Testis (tissue), 3 donors: ENCODE results near the gene ZNF827. TPM values are rescaled to one million over a fixed set of nuclear protein-coding genes. Genes with fewer than 3 reads are reported as not detected.

Experiments used
- DNase-seq: peaks from one replicate; pipeline ENCODE4 v3.0.0-alpha.2; 2019
- H3K27ac ChIP-seq, 2 donors: fragments of 200-600 bp; sonication (generic); one replicate each; pipeline ENCODE4 v1.5.1; 2019
- H3K27me3 ChIP-seq: fragments of 200-600 bp; sonication (generic); one replicate; pipeline ENCODE4 v1.5.1; 2019
- H3K36me3 ChIP-seq: fragments of 200-600 bp; sonication (generic); one replicate; pipeline ENCODE4 v1.5.1; 2017; ENCODE audit warnings: low read depth; ENCODE audit errors: missing control alignments
- H3K4me1 ChIP-seq: fragments of 200-600 bp; sonication (generic); one replicate; pipeline ENCODE4 v1.5.1; 2019
- H3K4me3 ChIP-seq, 2 donors: fragments of 200-600 bp; sonication (generic); one replicate each; pipeline ENCODE4 v1.5.1; 2017 to 2019
- H3K9me3 ChIP-seq: fragments of 200-600 bp; sonication (generic); one replicate; pipeline ENCODE4 v1.5.1; 2017
- POLR2A ChIP-seq: fragments of 450-650 bp; IDR thresholded peaks from one replicate; pipeline ENCODE4 v1.6.1; 2017; ENCODE audit warnings: antibody characterized with exemption, mild to moderate bottlenecking, moderate library complexity
- WGBS, 2 donors: methylation state at CpG; one replicate each; pipeline ENCODE4 v1.1.5; 2018; 5-methylcytosine and 5-hydroxymethylcytosine counted together
- intact Hi-C: fragments of 100-400 bp; cut with DNase I; formaldehyde crosslinking; loops from one replicate; pipeline ENCODE4 v1.15.1; 2023; ENCODE audit warnings: low total_unique reads
- polyA plus RNA-seq: library from polyadenylated mRNA; stranded (reverse); fragments of 350-450 nt; fragmentation: Illumina TruSeq; extraction: RNeasy Lipid Tissue Mini Kit (QIAGEN cat#74804); gene quantifications from one replicate; pipeline ENCODE4 v1.2.3, GENCODE V29; 2014; ENCODE audit warnings: low read depth, low replicate concordance; ENCODE audit not compliant: insufficient read depth
- total RNA-seq, 2 donors: library from RNA; depleted of rRNA; stranded (reverse); fragments of >200 nt; gene quantifications; one replicate each; pipeline ENCODE4 v1.2.3, GENCODE V29; 2016
- TF ChIP-seq, protein P1 (sequence below), 3 experiments: fragments of 450-650 bp in 2 of 3; fragments of 200-600 bp in 1 of 3; sonication (generic) in 1 of 3; IDR thresholded peaks; one replicate each; pipeline ENCODE4 v1.5.1; 2016 to 2019; ENCODE audit warnings: antibody characterized with exemption in 3 of 3, mild to moderate bottlenecking in 2 of 3, moderate library complexity in 1 of 3

Gene ZNF827
- total and polyA plus RNA-seq, 3 donors from 2014 or later, result 13.9 to 46.8 (median 37.5) TPM

DNA sequence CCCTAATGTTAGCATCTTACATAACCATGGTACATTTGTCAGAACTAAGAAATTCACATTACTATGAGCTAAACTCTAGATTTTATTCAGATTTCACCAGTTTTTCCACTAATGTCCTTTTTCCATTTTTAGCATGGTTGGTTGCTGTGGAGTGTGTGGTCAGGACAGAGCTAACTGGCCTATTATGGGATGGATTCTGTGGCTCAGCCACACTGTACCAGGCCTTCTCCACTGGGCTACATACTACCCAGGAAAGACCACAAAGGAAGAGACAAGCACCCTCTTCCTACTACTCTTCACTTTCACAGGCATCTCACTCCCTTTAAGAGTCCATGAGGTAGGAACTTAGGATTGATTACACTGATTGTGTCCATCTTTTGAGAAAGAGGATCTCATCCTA, 67.4 kb downstream of the ZNF827 start:
- no peak for DNase-seq
- Histone ChIP-seq H3K4me3 (no peak overlapping the region), H3K9me3 (no peaks in the 10 kb centered on the region), H3K27me3 (no peaks in the 10 kb centered on the region), H3K36me3 (no peaks in the 10 kb centered on the region), H3K27ac (no peak overlapping the region), H3K4me1 (no peaks in the 10 kb centered on the region)
- TF ChIP-seq POLR2A, result no peak
- TF ChIP-seq, protein P1, sequence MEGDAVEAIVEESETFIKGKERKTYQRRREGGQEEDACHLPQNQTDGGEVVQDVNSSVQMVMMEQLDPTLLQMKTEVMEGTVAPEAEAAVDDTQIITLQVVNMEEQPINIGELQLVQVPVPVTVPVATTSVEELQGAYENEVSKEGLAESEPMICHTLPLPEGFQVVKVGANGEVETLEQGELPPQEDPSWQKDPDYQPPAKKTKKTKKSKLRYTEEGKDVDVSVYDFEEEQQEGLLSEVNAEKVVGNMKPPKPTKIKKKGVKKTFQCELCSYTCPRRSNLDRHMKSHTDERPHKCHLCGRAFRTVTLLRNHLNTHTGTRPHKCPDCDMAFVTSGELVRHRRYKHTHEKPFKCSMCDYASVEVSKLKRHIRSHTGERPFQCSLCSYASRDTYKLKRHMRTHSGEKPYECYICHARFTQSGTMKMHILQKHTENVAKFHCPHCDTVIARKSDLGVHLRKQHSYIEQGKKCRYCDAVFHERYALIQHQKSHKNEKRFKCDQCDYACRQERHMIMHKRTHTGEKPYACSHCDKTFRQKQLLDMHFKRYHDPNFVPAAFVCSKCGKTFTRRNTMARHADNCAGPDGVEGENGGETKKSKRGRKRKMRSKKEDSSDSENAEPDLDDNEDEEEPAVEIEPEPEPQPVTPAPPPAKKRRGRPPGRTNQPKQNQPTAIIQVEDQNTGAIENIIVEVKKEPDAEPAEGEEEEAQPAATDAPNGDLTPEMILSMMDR (IDR thresholded peaks at IDR 0.05), result no peak
- intact Hi-C loops, result no loop called here

DNA sequence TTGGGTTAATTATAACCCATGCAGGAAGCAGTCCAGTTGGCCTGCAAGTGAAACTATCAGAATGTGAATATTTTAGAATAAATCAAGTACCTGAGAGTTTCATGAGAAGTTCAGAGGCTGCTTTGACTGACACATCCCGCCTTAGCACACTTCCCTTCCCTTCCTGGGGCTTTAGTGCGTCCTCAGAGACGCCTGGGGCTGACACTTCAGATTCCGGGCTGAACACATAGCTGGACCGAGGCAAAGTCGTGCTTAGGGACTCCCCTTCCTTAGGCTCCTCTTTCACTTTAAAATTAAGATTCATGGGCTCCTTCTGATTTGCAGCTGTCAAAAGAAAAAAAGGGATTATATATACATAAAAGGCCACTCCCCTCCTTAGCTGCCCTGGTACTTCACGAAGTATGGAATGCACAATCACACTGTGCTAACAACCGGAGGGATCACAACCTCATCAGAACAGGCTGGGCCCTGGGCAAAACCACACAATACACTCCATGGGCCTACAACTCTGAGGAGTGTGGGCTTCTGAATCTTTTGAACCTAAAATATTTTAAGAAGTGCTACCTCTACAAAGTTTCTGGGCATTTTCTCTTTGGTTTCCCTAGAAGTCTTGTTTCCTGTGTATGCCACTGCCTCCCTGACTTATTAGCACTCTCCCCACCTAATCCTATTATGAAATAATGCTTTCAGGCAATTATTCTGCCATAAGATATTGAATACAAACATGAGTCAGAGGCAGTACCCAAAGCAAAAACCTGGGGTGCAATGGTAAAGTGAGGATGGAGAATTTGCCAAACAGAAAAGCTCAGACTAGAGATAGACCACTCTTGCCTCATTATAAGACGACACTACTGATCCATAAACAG, 68.2 kb downstream of the ZNF827 start:
- Histone ChIP-seq H3K4me3 (no peak overlapping the region), H3K36me3 (no peaks in the 10 kb centered on the region), H3K4me1 (no peaks in the 10 kb centered on the region), H3K27ac (no peak overlapping the region), H3K9me3 (no peaks in the 10 kb centered on the region), H3K27me3 (no peaks in the 10 kb centered on the region)
- no peak for DNase-seq
- WGBS, 2 donors, result 85 to 88% methylated on average over 9 of the region's 9 CpGs
- TF ChIP-seq POLR2A, result no peak
- TF ChIP-seq, protein P1 (IDR thresholded peaks at IDR 0.05), result no peak
- intact Hi-C loops, result no loop called here

DNA sequence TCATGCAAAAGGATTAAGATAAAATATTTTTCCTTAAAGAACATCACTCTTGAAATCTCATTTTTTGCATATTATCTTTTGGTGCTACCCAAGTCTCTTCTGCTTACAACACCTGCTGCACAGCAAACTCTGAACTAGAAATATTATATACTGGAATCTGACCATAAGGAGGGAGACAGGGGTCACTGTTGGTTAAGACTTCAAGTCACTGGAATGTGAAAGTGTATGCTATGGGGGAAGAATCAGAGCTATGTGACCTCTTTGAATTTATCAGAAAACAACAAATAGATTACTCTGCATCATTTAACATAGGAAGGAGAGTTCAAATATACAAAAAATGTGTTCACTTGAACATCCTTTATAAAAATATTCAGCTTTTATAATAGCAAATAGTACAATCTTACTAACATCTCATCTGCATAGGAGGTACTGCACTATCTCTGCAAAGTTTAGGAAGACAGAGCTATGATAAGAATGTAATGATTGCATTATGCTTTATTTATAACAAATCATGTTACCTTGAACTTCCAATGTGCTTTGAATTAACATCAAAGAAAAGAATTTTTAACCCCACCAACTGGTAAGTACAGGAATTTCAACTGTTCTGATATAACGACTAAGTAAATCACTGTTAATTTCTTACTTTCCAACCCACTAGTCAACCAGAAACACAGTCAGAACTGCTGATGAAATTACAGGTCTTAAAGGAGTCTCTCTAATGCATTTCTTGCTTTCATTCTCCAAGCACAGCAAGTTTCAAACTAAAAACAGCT, 69.8 kb downstream of the ZNF827 start:
- H3K27me3 ChIP-seq, result no peaks in the 10 kb centered on the region
- no peaks in the 10 kb centered on the region for H3K4me1 ChIP-seq
- no peaks in the 10 kb centered on the region for H3K36me3 ChIP-seq
- H3K27ac ChIP-seq, result no peak overlapping the region
- TF ChIP-seq, protein P1 (IDR thresholded peaks at IDR 0.05), result no peak
- no peak for TF ChIP-seq POLR2A
- no peak overlapping the region for H3K4me3 ChIP-seq
- DNase-seq, result no peak
- WGBS, 2 donors, result 35 to 50% methylated on average over 1 of the region's 1 CpG
- intact Hi-C loops, result no loop called here
- H3K9me3 ChIP-seq, result no peaks in the 10 kb centered on the region

DNA sequence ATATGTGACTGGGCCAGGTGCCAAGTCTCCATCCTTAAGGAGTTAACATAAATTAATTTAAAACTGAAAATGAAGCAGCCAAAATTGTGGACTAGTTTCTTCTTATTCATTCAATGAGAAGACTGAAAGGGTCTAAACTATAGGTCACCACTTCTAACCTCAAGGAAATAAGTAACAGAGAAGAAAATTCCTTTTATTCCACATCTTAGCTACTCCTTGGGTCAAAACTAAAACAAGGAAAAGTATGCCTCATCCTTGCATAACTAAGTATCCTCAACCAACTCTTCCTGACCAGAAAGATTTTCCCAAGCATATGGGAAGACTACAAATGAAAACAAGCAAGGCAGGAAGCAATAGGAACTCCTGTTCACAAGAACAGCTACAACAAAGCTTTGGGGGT, 71.2 kb downstream of the ZNF827 start:
- Histone ChIP-seq H3K9me3 (no peaks in the 10 kb centered on the region), H3K27me3 (no peaks in the 10 kb centered on the region), H3K36me3 (no peaks in the 10 kb centered on the region), H3K4me1 (no peaks in the 10 kb centered on the region), H3K27ac (no peak overlapping the region), H3K4me3 (no peak overlapping the region)
- intact Hi-C loops, result no loop called here
- DNase-seq, result no peak
- no peak for TF ChIP-seq POLR2A
- TF ChIP-seq, protein P1 (IDR thresholded peaks at IDR 0.05), result no peak
